ENCODE data around the gene COQ2. TPM values are rescaled to one million over a fixed set of nuclear protein-coding genes. Genes with fewer than 3 reads are reported as not detected.

The COQ2 gene
- total and polyA plus RNA-seq, 8 donors = 2.8 to 5.4 (median 3.9) TPM

GRCh38 chr4:83250687-83251446 is 33.7 kb downstream of the COQ2 start:
- 91 to 93% methylated on average over 7 of the region's 7 CpGs for WGBS, 2 donors
- Histone ChIP-seq H3K36me3 (no peaks in the 10 kb centered on the region), H3K27ac (no peak overlapping the region), H3K27me3 (no peaks in the 10 kb centered on the region), H3K4me1 (no peaks in the 10 kb centered on the region), H3K4me3 (no peak overlapping the region), H3K9me3 (no peaks in the 10 kb centered on the region)
- TF ChIP-seq, protein P1, sequence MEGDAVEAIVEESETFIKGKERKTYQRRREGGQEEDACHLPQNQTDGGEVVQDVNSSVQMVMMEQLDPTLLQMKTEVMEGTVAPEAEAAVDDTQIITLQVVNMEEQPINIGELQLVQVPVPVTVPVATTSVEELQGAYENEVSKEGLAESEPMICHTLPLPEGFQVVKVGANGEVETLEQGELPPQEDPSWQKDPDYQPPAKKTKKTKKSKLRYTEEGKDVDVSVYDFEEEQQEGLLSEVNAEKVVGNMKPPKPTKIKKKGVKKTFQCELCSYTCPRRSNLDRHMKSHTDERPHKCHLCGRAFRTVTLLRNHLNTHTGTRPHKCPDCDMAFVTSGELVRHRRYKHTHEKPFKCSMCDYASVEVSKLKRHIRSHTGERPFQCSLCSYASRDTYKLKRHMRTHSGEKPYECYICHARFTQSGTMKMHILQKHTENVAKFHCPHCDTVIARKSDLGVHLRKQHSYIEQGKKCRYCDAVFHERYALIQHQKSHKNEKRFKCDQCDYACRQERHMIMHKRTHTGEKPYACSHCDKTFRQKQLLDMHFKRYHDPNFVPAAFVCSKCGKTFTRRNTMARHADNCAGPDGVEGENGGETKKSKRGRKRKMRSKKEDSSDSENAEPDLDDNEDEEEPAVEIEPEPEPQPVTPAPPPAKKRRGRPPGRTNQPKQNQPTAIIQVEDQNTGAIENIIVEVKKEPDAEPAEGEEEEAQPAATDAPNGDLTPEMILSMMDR (IDR thresholded peaks at IDR 0.05) = no peak
- ATAC-seq = no peak
- intact Hi-C loops (cut with DNase I) = no loop called here
- DNase-seq = no peak
- no peak for FAIRE-seq

GRCh38 chr4:83248486-83248885 is 36.1 kb downstream of the COQ2 start:
- TF ChIP-seq, protein P1 (IDR thresholded peaks at IDR 0.05) = no peak
- no peaks in the 10 kb centered on the region for H3K27me3 ChIP-seq
- intact Hi-C loops (cut with DNase I) = no loop called here
- no peak overlapping the region for H3K27ac ChIP-seq
- ATAC-seq = peak in 1 of 4 donors; percentile 19
- no peak for FAIRE-seq
- H3K4me3 ChIP-seq = no peak overlapping the region
- H3K4me1 ChIP-seq = no peaks in the 10 kb centered on the region
- no peaks in the 10 kb centered on the region for H3K36me3 ChIP-seq
- no peaks in the 10 kb centered on the region for H3K9me3 ChIP-seq
- WGBS, 2 donors = 87 to 92% methylated on average over 5 of the region's 5 CpGs
- DNase-seq = no peak

GRCh38 chr4:83247415-83248357 is 36.9 kb downstream of the COQ2 start:
- FAIRE-seq = no peak
- no peak for DNase-seq
- no peak for ATAC-seq
- H3K4me3 ChIP-seq = no peak overlapping the region
- H3K9me3 ChIP-seq = no peaks in the 10 kb centered on the region
- H3K4me1 ChIP-seq = no peaks in the 10 kb centered on the region
- WGBS, 2 donors = 92 to 95% methylated on average over 12 of the region's 12 CpGs
- intact Hi-C loops (cut with DNase I) = no loop called here
- H3K36me3 ChIP-seq = no peaks in the 10 kb centered on the region
- no peak overlapping the region for H3K27ac ChIP-seq
- TF ChIP-seq, protein P1 (IDR thresholded peaks at IDR 0.05) = no peak
- no peaks in the 10 kb centered on the region for H3K27me3 ChIP-seq

DNA sequence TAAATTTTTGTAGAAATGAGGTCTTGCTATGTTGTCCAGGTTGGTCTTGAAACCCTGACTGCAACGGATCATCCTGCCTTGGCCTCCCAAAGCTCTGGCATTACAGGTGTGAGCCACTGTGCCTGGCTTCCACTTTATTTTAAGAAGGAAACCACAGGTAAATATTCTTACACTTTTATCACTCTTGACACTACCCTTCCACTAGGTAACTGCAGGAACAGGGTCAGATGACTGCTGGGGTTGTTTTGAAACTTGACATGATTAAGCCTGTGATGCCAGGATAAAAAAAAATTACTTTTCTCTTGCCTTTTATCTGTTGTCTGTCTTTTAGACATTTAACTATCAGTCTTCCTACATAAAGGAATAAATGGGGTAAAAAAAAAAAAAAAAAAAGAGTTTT is 43.5 kb downstream of the COQ2 start:
- DNase-seq (no peak), FAIRE-seq (no peak), ATAC-seq (no peak)
- H3K27ac ChIP-seq = no peak overlapping the region
- H3K36me3 ChIP-seq = no peaks in the 10 kb centered on the region
- H3K9me3 ChIP-seq = no peaks in the 10 kb centered on the region
- TF ChIP-seq, protein P1 (IDR thresholded peaks at IDR 0.05) = no peak
- no peaks in the 10 kb centered on the region for H3K4me1 ChIP-seq
- 94 to 96% methylated on average over 1 of the region's 1 CpG for WGBS, 2 donors
- H3K4me3 ChIP-seq = no peak overlapping the region
- intact Hi-C loops (cut with DNase I) = no loop called here
- H3K27me3 ChIP-seq = no peaks in the 10 kb centered on the region
